HEK293 (cell line): ENCODE measurements around the gene MOSPD3.

Experiments
- BCL11B ChIP-seq: fragments of 450-650 bp; formaldehyde crosslinking; IDR thresholded peaks from 2 replicates; pipeline ENCODE4 v1.5.1; 2016; ENCODE audit warnings: low read depth, missing biosample characterization, missing genetic modification characterization
- INSM2 ChIP-seq: fragments of 450-650 bp; formaldehyde crosslinking; IDR thresholded peaks from 2 replicates; pipeline ENCODE4 v1.5.1; 2016; ENCODE audit warnings: missing biosample characterization, missing genetic modification characterization
- PRDM6 ChIP-seq: fragments of 450-650 bp; formaldehyde crosslinking; IDR thresholded peaks from 2 replicates; pipeline ENCODE4 v1.5.1; 2017; ENCODE audit warnings: missing biosample characterization, missing genetic modification characterization
- SP2 ChIP-seq: fragments of 450-650 bp; formaldehyde crosslinking; IDR thresholded peaks from 2 replicates; pipeline ENCODE4 v1.5.1; 2016; ENCODE audit warnings: missing biosample characterization, missing genetic modification characterization
- WT1 ChIP-seq: fragments of 450-650 bp; formaldehyde crosslinking; IDR thresholded peaks from 2 replicates; pipeline ENCODE4 v1.5.1; 2016; ENCODE audit warnings: missing biosample characterization, missing genetic modification characterization
- ZBTB44 ChIP-seq: fragments of 450-650 bp; IDR thresholded peaks from 2 replicates; pipeline ENCODE4 v1.5.1; 2018; ENCODE audit warnings: missing biosample characterization, mild to moderate bottlenecking, missing genetic modification characterization
- ZBTB49 ChIP-seq: fragments of 450-650 bp; formaldehyde crosslinking; IDR thresholded peaks from 2 replicates; pipeline ENCODE4 v1.5.1; 2016; ENCODE audit warnings: missing biosample characterization, missing genetic modification characterization, low read depth
- ZFP3 ChIP-seq: fragments of 450-650 bp; formaldehyde crosslinking; IDR thresholded peaks from 2 replicates; pipeline ENCODE4 v1.5.1; 2016; ENCODE audit warnings: low read depth, missing biosample characterization, missing genetic modification characterization
- ZNF112 ChIP-seq: fragments of 450-650 bp; formaldehyde crosslinking; IDR thresholded peaks from 2 replicates; pipeline ENCODE4 v1.5.0; 2017; ENCODE audit warnings: missing biosample characterization, missing genetic modification characterization
- ZNF175 ChIP-seq: fragments of 450-650 bp; formaldehyde crosslinking; IDR thresholded peaks from 2 replicates; pipeline ENCODE4 v1.5.1; 2016; ENCODE audit warnings: missing biosample characterization, missing genetic modification characterization
- ZNF19 ChIP-seq: fragments of 450-650 bp; formaldehyde crosslinking; IDR thresholded peaks from 2 replicates; pipeline ENCODE4; 2016; ENCODE audit warnings: missing biosample characterization, missing genetic modification characterization, low read depth
- ZNF2 ChIP-seq: fragments of 450-650 bp; formaldehyde crosslinking; IDR thresholded peaks from 2 replicates; pipeline ENCODE4 v1.5.1; 2016; ENCODE audit warnings: missing biosample characterization, missing genetic modification characterization
- ZNF350 ChIP-seq: fragments of 450-650 bp; formaldehyde crosslinking; IDR thresholded peaks from 2 replicates; pipeline ENCODE4 v1.5.0; 2017; ENCODE audit warnings: missing biosample characterization, mild to moderate bottlenecking, missing genetic modification characterization
- ZNF433 ChIP-seq: fragments of 450-650 bp; formaldehyde crosslinking; IDR thresholded peaks from 2 replicates; pipeline ENCODE4 v1.5.1; 2016; ENCODE audit warnings: missing biosample characterization, missing genetic modification characterization, low read depth
- ZNF521 ChIP-seq: fragments of 450-650 bp; formaldehyde crosslinking; IDR thresholded peaks from 2 replicates; pipeline ENCODE4 v1.5.1; 2017; ENCODE audit warnings: missing biosample characterization, mild to moderate bottlenecking, missing genetic modification characterization
- ZNF530 ChIP-seq: fragments of 450-650 bp; formaldehyde crosslinking; IDR thresholded peaks from 2 replicates; pipeline ENCODE4 v1.5.1; 2016; ENCODE audit warnings: low read depth, missing biosample characterization, missing genetic modification characterization
- ZNF548 ChIP-seq: fragments of 450-650 bp; formaldehyde crosslinking; IDR thresholded peaks from 2 replicates; pipeline ENCODE4 v1.5.1; 2016; ENCODE audit warnings: missing biosample characterization, missing genetic modification characterization
- ZNF571 ChIP-seq: fragments of 450-650 bp; formaldehyde crosslinking; IDR thresholded peaks from 2 replicates; pipeline ENCODE4 v1.5.0; 2017; ENCODE audit warnings: missing biosample characterization, missing genetic modification characterization
- ZNF624 ChIP-seq: fragments of 450-650 bp; formaldehyde crosslinking; IDR thresholded peaks from 2 replicates; pipeline ENCODE4 v1.5.1; 2017; ENCODE audit warnings: missing biosample characterization, missing genetic modification characterization
- ZNF768 ChIP-seq: fragments of 450-650 bp; formaldehyde crosslinking; IDR thresholded peaks from 2 replicates; pipeline ENCODE4 v1.5.1; 2018; ENCODE audit warnings: missing biosample characterization, mild to moderate bottlenecking, missing genetic modification characterization
- TF ChIP-seq, protein P1 (sequence below): fragments of 450-650 bp; formaldehyde crosslinking; IDR thresholded peaks from 2 replicates; pipeline ENCODE4 v1.5.1; 2016; ENCODE audit warnings: missing biosample characterization, missing genetic modification characterization
- TF ChIP-seq, protein P2 (sequence below): fragments of 450-650 bp; formaldehyde crosslinking; conservative IDR thresholded peaks from 2 replicates; pipeline ENCODE4 v1.5.1; 2016; ENCODE audit warnings: low read depth, missing biosample characterization, missing genetic modification characterization
- TF ChIP-seq, protein P3 (sequence below): fragments of 450-650 bp; formaldehyde crosslinking; IDR thresholded peaks from 2 replicates; pipeline ENCODE4 v1.5.1; 2016; ENCODE audit warnings: missing biosample characterization, missing genetic modification characterization

The MOSPD3 gene

GRCh38 chr7:100585511-100586265 lies 26.7 kb upstream of the MOSPD3 start, which contains the start of gene LRCH4 (continued):
- TF ChIP-seq BCL11B (no peak), ZNF112 (tag by site-specific recombination) (no peak), ZNF521 (tag by site-specific recombination) (no peak), ZNF433 (tag by site-specific recombination) (no peak), INSM2 (tag by site-specific recombination) (peak; percentile 88), ZNF571 (tag by site-specific recombination) (no peak), ZFP3 (tag by site-specific recombination) (no peak), ZNF624 (tag by site-specific recombination) (peak; percentile 68; the same call in 1 of the 2 replicates), PRDM6 (no peak), WT1 (tag by site-specific recombination) (0 out of 2 replicates have a peak, but pooled peaks have one; percentile 39), ZBTB49 (no peak), ZNF19 (tag by site-specific recombination) (no peak), ZNF175 (tag by site-specific recombination) (no peak), ZNF548 (tag by site-specific recombination) (no peak), ZNF350 (tag by site-specific recombination) (no peak), ZNF2 (peak; percentile 84), ZNF768 (no peak), ZNF530 (no peak), ZBTB44 (tag by site-specific recombination) (no peak), SP2 (tag by site-specific recombination) (no peak)
- TF ChIP-seq, protein P1, sequence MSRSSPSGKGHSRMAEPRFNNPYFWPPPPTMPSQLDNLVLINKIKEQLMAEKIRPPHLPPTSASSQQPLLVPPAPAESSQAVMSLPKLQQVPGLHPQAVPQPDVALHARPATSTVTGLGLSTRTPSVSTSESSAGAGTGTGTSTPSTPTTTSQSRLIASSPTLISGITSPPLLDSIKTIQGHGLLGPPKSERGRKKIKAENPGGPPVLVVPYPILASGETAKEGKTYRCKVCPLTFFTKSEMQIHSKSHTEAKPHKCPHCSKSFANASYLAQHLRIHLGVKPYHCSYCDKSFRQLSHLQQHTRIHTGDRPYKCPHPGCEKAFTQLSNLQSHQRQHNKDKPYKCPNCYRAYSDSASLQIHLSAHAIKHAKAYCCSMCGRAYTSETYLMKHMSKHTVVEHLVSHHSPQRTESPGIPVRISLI (tag by site-specific recombination), result no peak
- TF ChIP-seq, protein P2, sequence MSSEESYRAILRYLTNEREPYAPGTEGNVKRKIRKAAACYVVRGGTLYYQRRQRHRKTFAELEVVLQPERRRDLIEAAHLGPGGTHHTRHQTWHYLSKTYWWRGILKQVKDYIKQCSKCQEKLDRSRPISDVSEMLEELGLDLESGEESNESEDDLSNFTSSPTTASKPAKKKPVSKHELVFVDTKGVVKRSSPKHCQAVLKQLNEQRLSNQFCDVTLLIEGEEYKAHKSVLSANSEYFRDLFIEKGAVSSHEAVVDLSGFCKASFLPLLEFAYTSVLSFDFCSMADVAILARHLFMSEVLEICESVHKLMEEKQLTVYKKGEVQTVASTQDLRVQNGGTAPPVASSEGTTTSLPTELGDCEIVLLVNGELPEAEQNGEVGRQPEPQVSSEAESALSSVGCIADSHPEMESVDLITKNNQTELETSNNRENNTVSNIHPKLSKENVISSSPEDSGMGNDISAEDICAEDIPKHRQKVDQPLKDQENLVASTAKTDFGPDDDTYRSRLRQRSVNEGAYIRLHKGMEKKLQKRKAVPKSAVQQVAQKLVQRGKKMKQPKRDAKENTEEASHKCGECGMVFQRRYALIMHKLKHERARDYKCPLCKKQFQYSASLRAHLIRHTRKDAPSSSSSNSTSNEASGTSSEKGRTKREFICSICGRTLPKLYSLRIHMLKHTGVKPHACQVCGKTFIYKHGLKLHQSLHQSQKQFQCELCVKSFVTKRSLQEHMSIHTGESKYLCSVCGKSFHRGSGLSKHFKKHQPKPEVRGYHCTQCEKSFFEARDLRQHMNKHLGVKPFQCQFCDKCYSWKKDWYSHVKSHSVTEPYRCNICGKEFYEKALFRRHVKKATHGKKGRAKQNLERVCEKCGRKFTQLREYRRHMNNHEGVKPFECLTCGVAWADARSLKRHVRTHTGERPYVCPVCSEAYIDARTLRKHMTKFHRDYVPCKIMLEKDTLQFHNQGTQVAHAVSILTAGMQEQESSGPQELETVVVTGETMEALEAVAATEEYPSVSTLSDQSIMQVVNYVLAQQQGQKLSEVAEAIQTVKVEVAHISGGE (tag by site-specific recombination), result peak; percentile 48; the same call in 1 of the 2 replicates
- TF ChIP-seq, protein P3, sequence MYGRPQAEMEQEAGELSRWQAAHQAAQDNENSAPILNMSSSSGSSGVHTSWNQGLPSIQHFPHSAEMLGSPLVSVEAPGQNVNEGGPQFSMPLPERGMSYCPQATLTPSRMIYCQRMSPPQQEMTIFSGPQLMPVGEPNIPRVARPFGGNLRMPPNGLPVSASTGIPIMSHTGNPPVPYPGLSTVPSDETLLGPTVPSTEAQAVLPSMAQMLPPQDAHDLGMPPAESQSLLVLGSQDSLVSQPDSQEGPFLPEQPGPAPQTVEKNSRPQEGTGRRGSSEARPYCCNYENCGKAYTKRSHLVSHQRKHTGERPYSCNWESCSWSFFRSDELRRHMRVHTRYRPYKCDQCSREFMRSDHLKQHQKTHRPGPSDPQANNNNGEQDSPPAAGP (tag by site-specific recombination), result peak; percentile 97
